Right lung (tissue), 5 donors: ENCODE data around the gene GAST. TPM values are rescaled to one million over a fixed set of nuclear protein-coding genes. Genes with fewer than 3 reads are reported as not detected.
"Not testable (repeated sequence)": the region's sequence is repeated elsewhere in the genome, so short reads cannot be mapped to it uniquely, and the experiment has no call there.

Experiments
- DNase-seq, 2 donors: peaks; one replicate each; pipeline ENCODE4 v3.0.0-alpha.2; 2013
- polyA plus RNA-seq, 5 donors: library from polyadenylated mRNA; unstranded; fragments of 120-200 nt; gene quantifications; one replicate each; pipeline versions ENCODE4 v1.2.1 to v1.2.3, GENCODE V29; 2013; ENCODE audit warnings: inconsistent platforms in 1 of 5, low replicate concordance in 1 of 5; ENCODE audit not compliant: insufficient read length in 5 of 5, insufficient read depth in 1 of 5

Gene GAST
- polyA plus RNA-seq, 5 donors: not detected

DNA sequence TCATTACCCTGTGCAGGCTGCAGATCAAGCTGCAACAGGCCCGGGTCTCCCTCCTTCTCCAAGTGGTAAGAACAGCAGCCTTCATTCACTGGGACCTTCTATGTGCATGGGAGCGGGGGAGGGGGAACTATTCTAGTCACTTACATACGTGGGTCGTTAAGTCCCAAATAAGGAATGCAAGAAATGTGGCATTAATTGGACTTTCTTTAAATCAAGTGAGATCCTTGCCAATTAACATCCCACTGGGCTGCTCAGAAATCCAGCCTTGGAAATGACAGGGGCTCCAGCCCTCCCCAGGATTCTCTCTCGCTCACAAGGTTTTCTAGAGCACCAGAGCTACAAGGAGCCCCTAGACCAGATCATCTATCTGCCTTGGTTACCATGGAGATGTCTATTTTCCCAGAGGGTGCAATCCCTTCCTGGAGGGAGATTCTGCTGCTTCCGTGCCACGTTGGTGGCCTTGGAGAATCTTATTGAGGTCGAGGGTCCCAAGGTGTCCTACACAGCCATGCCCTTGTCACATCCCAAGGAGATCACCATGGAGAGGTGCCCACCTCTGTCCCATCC is 28.6 kb upstream of the GAST start:
- DNase-seq: no peak

DNA sequence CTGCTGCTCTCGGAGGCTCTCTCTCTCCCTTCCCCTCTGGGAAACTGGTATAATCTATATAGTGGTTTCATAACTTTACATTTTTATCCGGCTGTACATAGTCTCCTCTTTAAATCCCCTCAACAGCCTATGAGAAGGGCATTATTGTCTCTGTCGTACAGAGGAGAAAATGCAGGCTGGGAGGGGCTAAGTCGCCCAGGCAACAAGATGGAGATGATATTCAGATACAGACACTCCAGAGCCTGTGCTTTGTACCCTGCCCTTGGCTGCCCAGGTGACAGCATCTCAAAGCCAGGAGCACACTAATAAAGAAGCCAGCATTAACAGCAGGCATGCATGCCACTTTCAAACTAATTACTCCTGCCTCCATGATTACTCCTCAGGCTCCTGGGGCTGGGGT is 28.1 kb upstream of the GAST start:
- no peak for DNase-seq

DNA sequence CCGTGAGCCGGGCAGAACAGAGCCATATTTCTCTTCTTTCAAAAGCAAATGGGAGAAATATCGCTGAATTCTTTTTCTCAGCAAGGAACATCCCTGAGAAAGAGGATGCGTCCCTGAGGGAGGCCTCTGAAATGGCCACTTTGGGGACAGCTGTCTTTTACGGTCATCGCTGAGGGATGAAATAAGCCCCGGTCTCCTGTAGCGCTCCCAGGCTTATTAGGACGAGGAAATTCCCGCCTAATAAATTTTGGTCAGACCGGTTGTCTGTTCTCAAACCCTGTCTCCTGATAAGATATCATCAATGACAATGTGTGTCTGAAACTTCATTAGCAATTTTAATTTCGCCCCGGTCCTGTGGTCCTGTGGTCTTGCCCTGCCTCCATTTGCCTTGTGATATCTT is 26.4 kb upstream of the GAST start:
- DNase-seq: not testable (repeated sequence)

DNA sequence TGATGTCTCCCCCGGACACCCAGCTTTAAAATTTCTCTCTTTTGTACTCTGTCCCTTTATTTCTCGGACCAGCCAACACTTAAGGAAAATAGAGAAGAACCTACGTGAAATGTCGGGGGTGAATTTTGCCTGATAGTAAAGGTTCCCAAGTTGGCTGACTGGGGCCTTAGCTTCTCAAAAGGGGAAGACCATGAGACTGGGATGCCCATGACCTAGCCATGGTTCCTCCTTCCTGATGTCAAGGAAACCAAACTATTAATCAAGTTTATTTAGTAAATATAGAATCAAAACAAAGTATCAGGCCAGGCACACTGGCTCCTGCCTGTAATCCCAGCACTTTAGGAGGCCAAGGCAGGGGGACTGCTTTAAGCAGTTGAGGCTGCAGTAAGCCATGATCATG is 25.9 kb upstream of the GAST start:
- no peak for DNase-seq

DNA sequence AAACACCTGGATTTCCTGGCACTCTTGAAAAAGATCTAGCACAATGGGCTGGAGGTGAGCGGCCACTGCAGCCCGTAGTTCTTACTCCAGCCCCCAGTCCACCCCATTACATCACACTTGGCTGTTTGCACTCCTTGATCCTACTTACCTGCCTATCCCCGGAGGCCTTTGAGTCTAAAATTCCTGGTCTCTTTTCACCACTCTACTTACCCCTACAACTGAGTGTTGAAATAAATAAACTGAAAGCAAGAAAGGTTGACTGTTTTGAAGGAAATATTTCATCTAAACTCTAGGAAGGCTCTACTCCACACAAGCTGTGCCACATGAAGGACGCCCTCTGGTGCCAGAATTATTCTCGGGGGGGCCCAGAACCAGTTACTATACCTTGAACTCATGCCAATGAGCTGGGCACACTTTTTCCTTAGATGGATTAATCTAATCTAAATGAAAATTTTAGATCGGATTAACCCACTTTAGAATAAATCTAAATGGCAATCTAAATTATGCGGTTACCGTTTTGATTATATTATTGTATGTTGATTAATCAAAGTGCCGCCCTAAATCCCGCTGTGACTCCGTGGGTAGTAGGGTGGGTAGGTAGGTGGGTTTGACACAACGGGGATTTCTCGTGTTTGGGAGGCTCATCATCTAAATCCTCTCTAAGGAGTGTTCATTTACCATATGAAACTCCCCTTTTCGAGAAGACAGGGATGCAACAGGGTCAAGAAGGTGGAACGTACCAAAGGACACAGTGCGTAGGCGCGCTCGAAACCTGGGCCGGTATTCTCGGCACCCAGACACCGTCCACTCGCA is 24.1 kb upstream of the GAST start:
- DNase-seq: peak in 1 of 2 donors; percentile 48

DNA sequence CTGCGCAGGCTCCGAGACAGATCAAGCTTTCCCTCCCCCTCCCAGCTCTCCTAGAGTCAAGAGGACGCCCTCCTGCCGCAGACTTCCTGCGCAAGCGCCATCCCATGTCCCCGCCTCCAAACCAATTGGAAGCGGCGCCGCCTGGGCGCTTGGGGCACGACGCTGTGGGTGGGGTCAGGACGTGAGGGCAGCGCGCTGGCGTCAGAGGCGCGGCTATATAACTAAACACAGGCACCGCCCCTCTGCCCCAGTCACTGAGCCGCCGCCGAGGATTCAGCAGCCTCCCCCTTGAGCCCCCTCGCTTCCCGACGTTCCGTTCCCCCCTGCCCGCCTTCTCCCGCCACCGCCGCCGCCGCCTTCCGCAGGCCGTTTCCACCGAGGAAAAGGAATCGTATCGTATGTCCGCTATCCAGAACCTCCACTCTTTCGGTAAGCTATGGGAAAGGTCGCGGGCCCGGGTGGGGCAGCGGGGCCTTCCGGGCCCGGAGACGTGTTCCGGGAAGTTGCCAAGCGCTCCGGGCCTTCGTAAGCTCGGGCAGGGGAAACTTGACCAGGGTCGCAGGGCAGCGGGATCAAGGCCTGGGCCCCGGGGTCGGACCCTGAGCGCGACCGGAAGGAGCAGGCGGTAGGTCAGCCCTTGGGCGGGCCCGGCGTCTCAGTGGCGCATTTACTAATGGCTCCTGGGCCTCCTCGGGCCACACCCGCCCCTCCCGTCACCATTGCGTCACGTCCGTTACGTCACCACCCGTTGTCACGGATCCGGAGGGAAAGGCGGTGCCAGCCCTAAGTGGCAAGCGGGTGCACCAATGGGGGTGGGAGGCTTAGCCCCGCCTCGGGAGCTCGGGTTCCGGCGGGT is 23.3 kb upstream of the GAST start, which contains the start of gene EIF1:
TSS of gene EIF1 (plus strand) at position 245 of the 856 bp plus-strand sequence. CDS start at position 399, 154 bp downstream.
- DNase-seq: peak; percentile 99 to 100

DNA sequence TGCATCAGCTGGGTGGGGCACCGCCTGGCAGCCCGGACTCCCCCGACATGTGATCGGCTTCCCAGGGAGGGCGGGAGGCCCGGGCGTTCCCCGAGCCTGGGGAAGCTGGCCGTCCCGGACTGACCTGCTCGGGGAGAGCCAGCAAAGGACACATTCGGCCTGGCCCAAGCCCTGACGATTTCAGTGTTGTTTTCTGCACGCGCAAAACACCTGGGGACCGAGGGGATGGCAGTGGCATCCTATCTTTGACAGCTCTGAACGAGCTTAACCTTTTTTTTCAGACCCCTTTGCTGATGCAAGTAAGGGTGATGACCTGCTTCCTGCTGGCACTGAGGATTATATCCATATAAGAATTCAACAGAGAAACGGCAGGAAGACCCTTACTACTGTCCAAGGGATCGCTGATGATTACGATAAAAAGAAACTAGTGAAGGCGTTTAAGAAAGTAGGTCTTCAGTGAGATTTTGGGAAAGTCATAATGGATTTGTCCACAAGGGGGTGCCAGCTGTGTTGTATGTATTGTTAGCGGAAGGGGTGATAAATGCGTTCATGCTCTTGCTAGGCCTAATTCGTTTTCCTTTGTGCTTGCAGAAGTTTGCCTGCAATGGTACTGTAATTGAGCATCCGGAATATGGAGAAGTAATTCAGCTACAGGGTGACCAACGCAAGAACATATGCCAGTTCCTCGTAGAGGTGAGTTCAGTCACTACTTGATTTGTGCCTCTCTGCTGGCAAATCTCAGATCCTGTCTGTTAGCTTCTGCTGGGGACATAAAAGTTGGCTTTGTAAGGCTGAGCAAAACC is 22.4 kb upstream of the GAST start:
- DNase-seq: no peak

DNA sequence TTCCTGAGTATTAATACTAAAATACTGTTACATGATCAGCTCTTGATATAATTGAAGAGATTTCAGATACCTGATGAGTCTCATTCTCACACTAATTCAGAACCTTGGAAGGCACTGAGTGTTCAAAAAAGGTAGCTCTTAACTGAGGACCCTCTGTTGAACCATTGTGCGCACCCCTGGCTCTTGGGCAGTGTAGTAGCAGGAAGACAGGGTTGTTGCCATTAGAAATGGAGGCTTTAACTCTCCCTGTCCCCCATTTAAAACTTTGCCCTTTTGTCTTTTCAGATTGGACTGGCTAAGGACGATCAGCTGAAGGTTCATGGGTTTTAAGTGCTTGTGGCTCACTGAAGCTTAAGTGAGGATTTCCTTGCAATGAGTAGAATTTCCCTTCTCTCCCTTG is 21.6 kb upstream of the GAST start:
- DNase-seq: no peak

DNA sequence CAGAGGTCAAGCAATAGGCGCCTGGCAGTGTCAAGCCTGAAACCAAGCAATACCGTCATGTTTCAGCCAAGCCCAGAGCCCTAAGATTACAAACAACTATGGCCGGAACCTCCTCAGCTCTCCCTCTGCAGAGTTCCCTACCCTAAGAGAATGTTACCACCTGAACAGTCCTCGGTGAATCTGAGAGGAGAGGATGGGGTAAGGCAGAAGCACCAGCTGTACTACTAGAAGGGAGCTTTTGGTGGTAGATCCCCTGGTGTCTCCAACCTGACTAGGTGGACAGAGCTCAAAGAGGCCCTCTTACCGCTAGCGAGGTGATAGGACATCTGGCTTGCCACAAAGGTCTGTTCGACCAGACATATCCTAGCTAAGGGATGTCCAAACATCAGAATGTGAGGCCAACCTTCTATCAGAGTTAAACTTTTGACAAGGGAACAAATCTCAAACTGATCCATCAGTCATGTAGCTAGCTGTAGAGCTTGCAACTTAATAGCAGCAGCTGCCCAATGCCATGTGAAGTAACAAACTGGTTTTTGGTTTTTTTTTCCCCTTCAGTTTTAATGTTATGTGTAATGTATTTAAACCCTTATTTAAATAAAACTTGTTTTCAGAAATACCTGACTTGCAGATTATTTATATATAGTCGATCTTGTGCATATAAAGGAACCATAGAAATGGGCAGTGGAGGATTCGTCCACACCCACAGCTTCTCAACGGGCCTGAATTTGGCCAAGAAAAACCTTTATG is 20.9 kb upstream of the GAST start:
- DNase-seq: no peak

DNA sequence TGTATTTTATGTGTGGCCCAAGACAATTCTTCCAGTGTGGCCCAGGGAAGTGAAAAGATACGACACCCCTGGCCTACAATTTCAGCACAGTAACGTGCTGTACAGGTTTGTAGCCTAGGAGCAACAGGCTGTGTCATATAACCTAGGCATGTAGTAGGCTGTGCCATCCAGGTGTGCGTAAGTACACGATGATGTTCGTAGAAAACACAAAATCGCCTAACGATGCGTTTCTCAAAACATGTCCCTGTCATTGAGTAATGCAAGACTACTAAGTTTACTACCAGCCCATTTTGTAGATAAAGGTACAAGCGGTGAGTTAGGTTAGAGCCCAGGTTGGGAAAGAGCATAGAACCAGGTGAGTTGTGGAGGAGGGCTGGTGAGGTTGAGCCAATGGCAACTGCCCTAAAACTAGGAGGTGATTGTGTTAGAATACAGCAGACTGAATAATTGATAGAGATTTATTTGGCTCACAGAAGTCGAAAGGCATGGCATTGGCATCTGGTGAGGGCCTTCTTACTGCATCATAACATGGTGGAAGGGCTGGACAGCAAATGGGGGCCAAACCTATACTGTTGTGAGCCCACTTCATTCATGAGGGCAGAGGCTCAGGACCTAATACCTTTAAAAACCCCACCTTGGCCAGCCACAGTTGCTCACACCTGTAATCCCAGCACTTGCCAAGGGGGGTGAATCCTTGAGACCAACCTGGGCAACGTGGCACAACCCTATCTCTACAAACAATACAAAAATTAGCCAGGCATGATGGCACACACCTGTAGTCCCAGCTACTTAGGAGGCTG is 19.2 kb upstream of the GAST start:
- DNase-seq: no peak

DNA sequence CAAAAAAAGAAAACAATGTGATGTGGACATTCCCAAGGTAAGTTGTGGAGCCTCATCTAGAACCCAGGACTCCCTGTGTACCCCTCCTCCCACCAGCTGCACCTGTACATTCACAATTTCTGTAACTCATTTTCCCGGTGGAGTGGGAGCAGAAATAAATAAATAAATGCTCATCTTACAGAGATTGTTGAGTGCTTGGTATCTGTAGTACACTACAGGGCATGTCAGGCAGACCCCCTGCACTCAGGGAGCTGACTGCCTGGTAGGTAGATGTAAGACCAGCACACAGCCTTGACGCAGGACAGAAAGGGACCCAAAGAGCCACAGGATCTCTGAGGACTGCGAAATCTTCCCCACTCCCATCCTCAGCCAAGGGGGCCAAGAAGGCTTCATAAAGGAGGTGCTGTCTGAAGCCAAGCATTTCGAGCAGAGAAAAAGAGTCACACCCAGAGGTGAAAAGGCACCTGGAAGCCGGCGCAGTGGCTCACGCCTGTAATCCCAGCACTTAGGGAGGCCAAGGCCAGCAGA is 16.9 kb upstream of the GAST start:
- DNase-seq: no peak

DNA sequence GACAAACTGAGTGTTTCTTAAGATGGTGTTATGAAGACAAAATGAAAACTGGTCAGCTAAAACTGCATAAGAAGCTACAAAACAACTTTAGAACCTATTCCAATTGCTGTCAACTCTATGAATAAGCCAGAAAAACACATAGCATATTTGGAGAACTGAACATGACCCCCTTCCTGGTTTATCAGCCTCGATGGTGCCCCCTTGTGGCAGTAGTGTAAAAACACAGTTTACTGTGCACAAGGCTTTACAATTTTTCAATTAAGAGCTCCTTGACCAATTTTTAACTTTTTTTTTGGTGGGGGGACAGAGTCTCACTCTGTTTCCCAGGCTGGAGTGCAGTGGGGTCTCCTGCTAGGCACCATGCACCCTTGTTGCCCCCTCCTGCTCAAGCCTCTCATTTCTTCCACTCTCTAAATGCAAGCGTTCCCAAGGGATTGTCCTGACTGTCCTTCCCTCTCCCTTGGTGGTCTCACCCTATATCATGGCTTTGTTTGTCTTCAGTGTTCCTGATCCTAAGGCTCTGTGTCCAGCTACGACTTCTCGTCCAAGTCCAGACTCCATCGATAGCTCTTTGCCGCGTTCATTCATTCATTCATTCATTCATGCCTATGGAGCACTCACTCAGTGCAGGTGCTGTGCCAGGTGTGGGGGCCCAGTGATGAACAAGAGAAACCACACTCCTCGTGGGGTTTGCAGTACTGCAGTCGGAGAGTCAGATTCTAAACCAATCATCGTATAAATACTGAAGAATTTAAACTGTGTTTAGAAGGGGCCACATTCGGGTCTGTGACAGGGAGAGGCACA is 16.0 kb upstream of the GAST start:
- DNase-seq: peak; percentile 52 to 64

DNA sequence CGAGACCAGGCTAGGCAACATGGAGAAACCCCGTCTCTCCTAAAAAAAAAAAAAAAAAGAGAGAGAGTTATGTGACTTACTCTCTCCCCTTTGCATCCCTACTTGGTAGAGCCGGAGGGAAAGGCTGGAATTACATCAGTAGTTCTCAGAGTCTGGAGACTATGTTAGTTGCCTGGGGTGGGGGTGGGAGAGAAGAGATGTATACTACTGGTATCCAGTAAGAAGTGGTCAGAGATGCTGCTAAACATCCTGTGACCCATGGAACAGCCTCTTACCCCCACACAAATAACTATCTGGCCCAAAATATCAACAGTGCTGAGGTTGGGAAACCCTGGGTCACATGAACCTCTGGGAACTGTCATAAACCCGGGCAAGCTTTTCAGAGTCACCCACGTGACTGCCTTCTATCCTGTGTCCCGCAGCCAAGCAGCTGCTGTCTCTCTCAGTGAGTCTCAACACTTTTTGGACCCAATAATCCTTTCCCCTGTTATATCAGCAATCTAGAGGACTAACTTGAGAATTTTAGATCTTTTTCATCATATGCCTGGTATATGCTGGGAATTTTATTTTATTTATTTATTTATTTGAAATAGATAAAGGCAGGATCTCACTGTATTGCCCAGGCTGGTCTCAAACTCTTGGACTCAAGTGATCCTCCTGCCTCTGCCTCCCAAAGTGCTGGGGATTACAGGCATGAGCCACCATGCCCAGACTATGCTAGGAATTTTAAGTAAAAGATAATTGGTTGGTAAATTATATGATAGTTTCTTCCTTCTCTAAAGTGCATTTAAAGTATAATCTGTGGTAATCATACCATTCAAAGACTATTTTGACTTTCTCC is 14.8 kb upstream of the GAST start:
- DNase-seq: peak; percentile 73 to 82

DNA sequence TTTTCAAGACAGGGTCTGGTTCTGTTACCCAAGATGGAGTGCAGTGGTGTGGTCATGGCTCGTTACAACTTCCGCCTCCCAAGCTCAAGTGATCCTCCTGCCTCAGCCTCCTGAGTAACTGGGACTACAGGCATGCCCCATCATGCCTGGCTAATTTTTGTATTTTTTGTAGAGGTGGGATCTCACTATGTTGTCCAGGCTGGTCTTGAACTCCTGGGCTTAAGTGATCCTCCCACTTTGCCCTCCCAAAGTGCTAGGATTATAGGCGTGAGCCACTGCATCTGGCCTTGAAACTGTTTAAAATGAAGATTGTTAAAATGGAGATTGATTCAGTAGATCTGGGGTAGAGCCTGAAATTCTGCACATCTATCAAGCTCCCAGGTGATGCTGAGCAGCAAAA is 11.3 kb upstream of the GAST start:
- not testable (repeated sequence) for DNase-seq

DNA sequence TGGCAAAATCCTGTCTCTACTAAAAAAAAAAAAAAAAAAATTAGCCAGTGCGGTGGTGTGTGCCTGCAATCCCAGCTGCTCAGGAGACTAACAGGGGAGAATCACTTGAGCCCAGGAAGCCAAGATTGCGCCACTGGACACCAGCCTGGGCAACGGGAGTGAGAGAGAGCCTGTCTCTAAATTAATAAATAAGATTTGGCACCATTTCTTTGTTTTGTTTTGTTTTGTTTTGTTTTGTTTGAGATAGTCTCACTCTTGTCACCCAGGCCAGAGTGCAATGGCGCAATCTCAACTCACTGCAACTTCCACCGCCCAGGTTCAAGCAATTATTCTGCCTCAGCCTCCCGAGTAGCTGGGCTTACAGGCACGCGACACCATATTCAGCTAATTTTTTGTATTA is 9.4 kb upstream of the GAST start:
- no peak for DNase-seq

DNA sequence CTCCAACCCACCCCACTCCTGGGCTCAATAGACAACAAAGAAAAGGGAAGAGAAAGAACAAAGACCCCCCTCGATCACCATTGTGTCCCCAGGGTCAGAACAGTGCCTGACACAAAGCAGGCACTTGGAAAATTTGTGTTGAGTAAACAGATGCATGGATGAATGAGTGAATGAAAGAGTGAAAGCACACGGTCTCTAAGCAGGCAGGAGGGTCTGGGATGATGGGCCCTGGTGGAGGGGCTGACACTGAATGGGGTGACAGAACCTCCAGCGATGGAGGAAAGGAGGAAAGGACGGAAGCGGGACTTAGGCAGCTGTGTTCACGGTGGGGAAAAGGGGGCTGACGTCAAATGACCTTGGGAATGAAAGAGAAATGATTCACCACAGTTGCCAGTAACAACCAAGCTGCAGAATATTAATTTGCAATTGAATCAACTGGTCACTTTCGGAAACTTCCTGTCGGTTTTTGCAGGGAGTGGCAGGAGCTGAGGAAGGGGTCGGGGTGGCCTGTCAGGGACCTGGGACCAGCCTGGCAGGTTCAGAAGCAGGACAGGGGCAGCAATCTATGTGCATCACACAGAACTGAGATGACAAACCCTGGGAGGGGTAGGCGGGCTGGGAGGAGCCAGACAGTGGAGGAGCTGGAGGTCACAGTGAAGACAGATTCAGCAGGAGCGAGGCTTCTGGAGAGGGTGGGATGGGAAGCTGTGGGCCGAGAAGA is 6.7 kb upstream of the GAST start:
- DNase-seq: no peak
